DMS153 treated with DMSO at 0.1 percent for 48 hours (cell line): ENCODE results near the gene FAM20B.
A peak's percentile ranks its signal among the peaks of the same experiment; 100 is the strongest.
"Not testable (repeated sequence)": the region's sequence is repeated elsewhere in the genome, so short reads cannot be mapped to it uniquely, and the experiment has no call there.

ENCODE experiments used
- DNase-seq: peaks from one replicate; lab custom pipeline; 2025; ENCODE audit not compliant: unreplicated experiment; lab: John Stamatoyannopoulos, UW

The FAM20B gene

GRCh38 chr1:179021873-179022272, 3.8 kb upstream of the FAM20B start:
- peak; percentile 16 for DNase-seq

- no peak for DNase-seq
Observed at GRCh38 chr1:179023946-179024650, 1.6 kb upstream of the FAM20B start.

- DNase-seq = peak; percentile 48
Observed at GRCh38 chr1:179025975-179026812, 500 bp downstream of the FAM20B start.

GRCh38 chr1:179026813-179027669, 1.3 kb downstream of the FAM20B start:
- no peak for DNase-seq

GRCh38 chr1:179029321-179029759, 3.6 kb downstream of the FAM20B start:
- DNase-seq = no peak

GRCh38 chr1:179030130-179030529, 4.4 kb downstream of the FAM20B start:
- no peak for DNase-seq

- DNase-seq = no peak
Observed at GRCh38 chr1:179030683-179031082, 5.0 kb downstream of the FAM20B start.

- no peak for DNase-seq
Observed at GRCh38 chr1:179031284-179031683, 5.6 kb downstream of the FAM20B start.

GRCh38 chr1:179031855-179032513, 6.3 kb downstream of the FAM20B start:
- no peak for DNase-seq

- no peak for DNase-seq
Observed at GRCh38 chr1:179034720-179035119, 9.0 kb downstream of the FAM20B start.

- DNase-seq = no peak
Observed at GRCh38 chr1:179036844-179037465, 11.3 kb downstream of the FAM20B start.

GRCh38 chr1:179038528-179039281, 13.0 kb downstream of the FAM20B start:
- peak; percentile 17 for DNase-seq

GRCh38 chr1:179039502-179040174, 13.9 kb downstream of the FAM20B start:
- not testable (repeated sequence) for DNase-seq

- not testable (repeated sequence) for DNase-seq
Observed at GRCh38 chr1:179040175-179040551, 14.5 kb downstream of the FAM20B start.

- DNase-seq = no peak
Observed at GRCh38 chr1:179042087-179042486, 16.4 kb downstream of the FAM20B start.

GRCh38 chr1:179042700-179043099, 17.0 kb downstream of the FAM20B start:
- no peak for DNase-seq

- no peak for DNase-seq
Observed at GRCh38 chr1:179043266-179043665, 17.6 kb downstream of the FAM20B start.

- no peak for DNase-seq
Observed at GRCh38 chr1:179043907-179044306, 18.2 kb downstream of the FAM20B start.
